ENCODE measurements around the gene GNA15.
"Not testable (repeated sequence)": the region's sequence is repeated elsewhere in the genome, so short reads cannot be mapped to it uniquely, and the experiment has no call there.

Gene GNA15

GRCh38 chr19:3149526-3150505, 14.0 kb downstream of the GNA15 start:
- no peak for DNase-seq (ENCODE audit: low spot score)

- DNase-seq (ENCODE audit: low spot score) = no peak
Observed at GRCh38 chr19:3150739-3151329, 15.0 kb downstream of the GNA15 start.

GRCh38 chr19:3151563-3152418, 16.0 kb downstream of the GNA15 start:
- no peak for DNase-seq (ENCODE audit: low spot score)

- no peak for DNase-seq (ENCODE audit: low spot score)
Observed at GRCh38 chr19:3152419-3152780, 16.6 kb downstream of the GNA15 start.

- DNase-seq (ENCODE audit: low spot score) = no peak
Observed at GRCh38 chr19:3153286-3154230, 17.7 kb downstream of the GNA15 start.

GRCh38 chr19:3154447-3154846, 18.6 kb downstream of the GNA15 start:
- not testable (repeated sequence) for DNase-seq (ENCODE audit: low spot score)

GRCh38 chr19:3154957-3155736, 19.3 kb downstream of the GNA15 start:
- DNase-seq (ENCODE audit: low spot score) = peak; percentile 69

- no peak for DNase-seq (ENCODE audit: low spot score)
Observed at GRCh38 chr19:3157096-3157845, 21.4 kb downstream of the GNA15 start.

GRCh38 chr19:3159565-3159964, 23.7 kb downstream of the GNA15 start:
- no peak for DNase-seq (ENCODE audit: low spot score)

GRCh38 chr19:3160219-3160618, 24.4 kb downstream of the GNA15 start:
- DNase-seq (ENCODE audit: low spot score) = no peak

- DNase-seq (ENCODE audit: low spot score) = no peak
Observed at GRCh38 chr19:3161453-3161852, 25.6 kb downstream of the GNA15 start.

- peak; percentile 79 for DNase-seq (ENCODE audit: low spot score)
Observed at GRCh38 chr19:3162418-3163229, 26.8 kb downstream of the GNA15 start.

- DNase-seq (ENCODE audit: low spot score) = peak; percentile 85
Observed at GRCh38 chr19:3163230-3163886, 27.5 kb downstream of the GNA15 start.

GRCh38 chr19:3163943-3164342, 28.1 kb downstream of the GNA15 start:
- no peak for DNase-seq (ENCODE audit: low spot score)

GRCh38 chr19:3167533-3168272, 31.9 kb downstream of the GNA15 start:
- no peak for DNase-seq (ENCODE audit: low spot score)

GRCh38 chr19:3171894-3172672, 36.2 kb downstream of the GNA15 start:
- DNase-seq (ENCODE audit: low spot score) = no peak

- peak; percentile 28 for DNase-seq (ENCODE audit: low spot score)
Observed at GRCh38 chr19:3172673-3173000, 36.8 kb downstream of the GNA15 start.
